OCI-LY7 (cell line): ENCODE results near the gene FRRS1L. TPM values are rescaled to one million over a fixed set of nuclear protein-coding genes. Genes with fewer than 3 reads are reported as not detected.

Experiments
- BruUV-seq: library from RNA; stranded (reverse); fragments of 400-500 nt; replicated peaks from 2 replicates; lab custom pipeline; 2021; lab: Mats Ljungman, UMichigan
- CTCF ChIA-PET: fragments of 300-600 bp; sonication (Branson Sonifier 250); formaldehyde crosslinking; loops from one replicate; lab custom pipeline; 2022; ENCODE audit warnings: antibody characterized with exemption; ENCODE audit not compliant: unreplicated experiment; lab: Charles Lee
- POLR2A ChIA-PET: fragments of 300-600 bp; sonication (Branson Sonifier 250); formaldehyde crosslinking; loops from one replicate; lab custom pipeline; 2022; ENCODE audit warnings: antibody characterized with exemption; lab: Charles Lee
- DNase-seq: peaks from one replicate; pipeline ENCODE4 v3.0.0-alpha.2; 2015; ENCODE audit warnings: low spot score
- H2AFZ ChIP-seq: fragments of 200-600 bp; sonication (generic), shearing (Covaris generic); 2 replicates; pipeline ENCODE4 v1.6.1; 2014; ENCODE audit warnings: mild to moderate bottlenecking, antibody characterized with exemption, low read length, moderate library complexity
- H3K27ac ChIP-seq: fragments of 200-600 bp; sonication (generic); 2 replicates; pipeline ENCODE4 v1.5.1; 2014; ENCODE audit warnings: mixed run types, low read depth, mild to moderate bottlenecking, moderate library complexity, low read length, inconsistent platforms; ENCODE audit not compliant: poor library complexity, severe bottlenecking
- H3K36me3 ChIP-seq: fragments of 200-600 bp; sonication (generic); 2 replicates; pipeline ENCODE4 v1.6.1; 2014; ENCODE audit warnings: mild to moderate bottlenecking, antibody characterized with exemption, low read length, moderate library complexity, mixed read lengths; ENCODE audit not compliant: insufficient read depth
- H3K4me1 ChIP-seq: fragments of 200-600 bp; sonication (generic); 2 replicates; pipeline ENCODE4 v1.5.1; 2014; ENCODE audit warnings: mild to moderate bottlenecking, low read length; ENCODE audit not compliant: insufficient read depth, poor library complexity, severe bottlenecking
- H3K4me2 ChIP-seq: fragments of 200-600 bp; sonication (generic); 2 replicates; pipeline ENCODE4 v1.6.1; 2014; ENCODE audit warnings: mild to moderate bottlenecking, low read length
- H3K4me3 ChIP-seq: fragments of 200-600 bp; sonication (generic); 2 replicates; pipeline ENCODE4 v1.5.1; 2014; ENCODE audit warnings: mild to moderate bottlenecking, low read depth, low read length; ENCODE audit not compliant: poor library complexity, severe bottlenecking
- H3K79me2 ChIP-seq: fragments of 200-600 bp; sonication (generic); 2 replicates; pipeline ENCODE4 v1.6.1; 2016; ENCODE audit warnings: low read depth, mild to moderate bottlenecking, low read length, moderate library complexity, mixed read lengths; ENCODE audit not compliant: insufficient read depth
- H3K9me2 ChIP-seq: fragments of 200-600 bp; sonication (generic); 2 replicates; pipeline ENCODE4 v1.6.1; 2016; ENCODE audit warnings: mild to moderate bottlenecking, low read length, mixed read lengths; ENCODE audit not compliant: insufficient read depth
- H3K9me3 ChIP-seq: fragments of 200-600 bp; sonication (generic); 2 replicates; pipeline ENCODE4 v1.6.1; 2014; ENCODE audit warnings: mild to moderate bottlenecking, mixed run types, low read length, mixed read lengths
- H4K20me1 ChIP-seq: fragments of 200-600 bp; sonication (generic); 2 replicates; pipeline ENCODE4 v1.6.1; 2014; ENCODE audit warnings: mild to moderate bottlenecking, antibody characterized with exemption, low read length, moderate library complexity, mixed read lengths; ENCODE audit not compliant: insufficient read depth
- CTCF ChIP-seq: fragments of 200-600 bp; sonication (generic); conservative IDR thresholded peaks from 2 replicates; pipeline ENCODE4 v1.5.1; 2014; ENCODE audit warnings: mild to moderate bottlenecking, antibody characterized with exemption, low read length, moderate library complexity, mixed read lengths
- EZH2phosphoT487 ChIP-seq: fragments of 200-600 bp; sonication (generic); IDR thresholded peaks from 2 replicates; pipeline ENCODE4 v1.6.1; 2018; ENCODE audit warnings: low read depth, borderline replicate concordance, mild to moderate bottlenecking, mixed run types, antibody characterized with exemption, low read length, moderate library complexity, mixed read lengths
- intact Hi-C: fragments of 100-400 bp; cut with micrococcal nuclease; formaldehyde crosslinking; loops from one replicate; pipeline ENCODE4 v1.10.0; 2022; ENCODE audit not compliant: unreplicated experiment
- total RNA-seq, 2 experiments: library from RNA; depleted of rRNA in 1 of 2; stranded (reverse); fragments of >200 nt in 1 of 2; shearing (Covaris generic) in 1 of 2; gene quantifications; 2 replicates each; pipeline ENCODE4 v1.2.3, GENCODE V29; 2014 to 2022

The FRRS1L gene
- total RNA-seq, 2 experiments from 2014 or later = not detected

- Histone ChIP-seq H2AFZ (no peak overlapping the region), H3K79me2 (no peaks in the 10 kb centered on the region), H3K4me1 (no peaks in the 10 kb centered on the region), H3K9me2 (no peaks in the 10 kb centered on the region), H3K36me3 (no peaks in the 10 kb centered on the region), H3K27ac (no peak overlapping the region), H4K20me1 (no peaks in the 10 kb centered on the region), H3K9me3 (no peaks in the 10 kb centered on the region), H3K4me2 (no peak overlapping the region), H3K4me3 (no peak overlapping the region)
- intact Hi-C loops = no loop called here
- DNase-seq = no peak
- POLR2A ChIA-PET = no interaction called here
- TF ChIP-seq CTCF (no peak), EZH2phosphoT487 (no peak)
- BruUV-seq = no TSS peak
- CTCF ChIA-PET = no interaction called here
These were observed 9.9 kb upstream of the FRRS1L start for GRCh38 chr9:109176963-109177362.

GRCh38 chr9:109176386-109176785, 9.3 kb upstream of the FRRS1L start:
- no peak for DNase-seq
- no TSS peak for BruUV-seq
- POLR2A ChIA-PET = no interaction called here
- Histone ChIP-seq H3K4me3 (no peak overlapping the region), H3K9me2 (no peaks in the 10 kb centered on the region), H3K4me1 (no peaks in the 10 kb centered on the region), H4K20me1 (no peaks in the 10 kb centered on the region), H3K79me2 (no peaks in the 10 kb centered on the region), H3K4me2 (no peak overlapping the region), H3K9me3 (no peaks in the 10 kb centered on the region), H2AFZ (no peak overlapping the region), H3K27ac (no peak overlapping the region), H3K36me3 (no peaks in the 10 kb centered on the region)
- TF ChIP-seq EZH2phosphoT487 (no peak), CTCF (no peak)
- intact Hi-C loops = no loop called here
- CTCF ChIA-PET = no interaction called here

GRCh38 chr9:109172935-109173334, 5.9 kb upstream of the FRRS1L start:
- H3K9me2 ChIP-seq = no peaks in the 10 kb centered on the region
- no peak overlapping the region for H3K27ac ChIP-seq
- no peaks in the 10 kb centered on the region for H3K36me3 ChIP-seq
- intact Hi-C loops = no loop called here
- H3K79me2 ChIP-seq = no peaks in the 10 kb centered on the region
- TF ChIP-seq EZH2phosphoT487 = no peak
- no peak for TF ChIP-seq CTCF
- no peak overlapping the region for H3K4me3 ChIP-seq
- no peaks in the 10 kb centered on the region for H3K4me1 ChIP-seq
- POLR2A ChIA-PET = no interaction called here
- no peak for DNase-seq
- H2AFZ ChIP-seq = no peak overlapping the region
- no TSS peak for BruUV-seq
- CTCF ChIA-PET = no interaction called here
- no peaks in the 10 kb centered on the region for H4K20me1 ChIP-seq
- H3K4me2 ChIP-seq = no peak overlapping the region
- H3K9me3 ChIP-seq = no peaks in the 10 kb centered on the region
